HepG2 (cell line): ENCODE data around the gene PIH1D2. TPM values are rescaled to one million over a fixed set of nuclear protein-coding genes. Genes with fewer than 3 reads are reported as not detected.
"Not testable (repeated sequence)": the region's sequence is repeated elsewhere in the genome, so short reads cannot be mapped to it uniquely, and the experiment has no call there.

Experiments used
- ATAC-seq: fragments of 200-7000 bp; cut with Tn5 transposase; 3 replicates; pipeline ENCODE4 v1.9.1; 2020; ENCODE audit warnings: mild to moderate bottlenecking, moderate library complexity
- BruUV-seq: library from RNA; stranded (reverse); fragments of 400-500 nt; replicated peaks from 2 replicates; lab custom pipeline; 2021; lab: Mats Ljungman, UMichigan
- CTCF ChIA-PET: fragments of 300-600 bp; formaldehyde crosslinking; extraction: SDS; loops from one replicate; lab custom pipeline; 2021; ENCODE audit warnings: low total read pairs, inconsistent platforms, low intra/inter-chr PET ratio; lab: Yijun Ruan, JAX
- POLR2A ChIA-PET: fragments of 350-600 bp; sonication (Branson Sonifier 250); formaldehyde crosslinking; loops from one replicate; lab custom pipeline; 2020; ENCODE audit warnings: antibody characterized with exemption, inconsistent platforms; lab: Yijun Ruan, JAX
- DNase-seq: peaks from one replicate; pipeline ENCODE4 v3.0.0-alpha.2; 2015; ENCODE audit warnings: low spot score
- FAIRE-seq: peaks from 3 replicates; lab custom pipeline; 2011; peaks lifted over from hg19 to GRCh38; lab: Jason Lieb, UNC
- H2AFZ ChIP-seq: one replicate; pipeline ENCODE4 v1.6.1; 2011; ENCODE audit warnings: low read length, inconsistent platforms
- H3K27ac ChIP-seq: fragments of 300-600 bp; 3 replicates; pipeline ENCODE4 v1.8.0; 2011; ENCODE audit warnings: mixed run types, mild to moderate bottlenecking, mixed read lengths, low read length, inconsistent platforms; ENCODE audit not compliant: insufficient read depth; ENCODE audit errors: extremely low read length
- H3K27me3 ChIP-seq, 2 experiments: fragments of 200-600 bp in 1 of 2; 2 replicates in 1 of 2; 3 replicates in 1 of 2; pipeline versions ENCODE4 v1.6.0 to v1.8.0; 2011; ENCODE audit warnings: low read length in 2 of 2, mild to moderate bottlenecking in 2 of 2, moderate library complexity in 2 of 2, inconsistent platforms in 1 of 2; ENCODE audit not compliant: insufficient read depth in 2 of 2, control insufficient read depth in 1 of 2
- H3K36me3 ChIP-seq, 2 experiments: fragments of 200-600 bp in 1 of 2; replicated peaks in 1 of 2; 2 replicates in 1 of 2; 3 replicates in 1 of 2; pipeline versions ENCODE4 v1.5.1 to v1.8.0; 2011; ENCODE audit warnings: low read length in 2 of 2, inconsistent platforms in 1 of 2; ENCODE audit not compliant: insufficient read depth in 2 of 2, control insufficient read depth in 1 of 2
- H3K4me1 ChIP-seq: 2 replicates; pipeline ENCODE4 v1.5.1; 2012; ENCODE audit warnings: low read length, inconsistent platforms; ENCODE audit not compliant: insufficient read depth
- H3K4me2 ChIP-seq: 2 replicates; pipeline ENCODE4 v1.6.0; 2011; ENCODE audit warnings: low read depth, low read length, inconsistent platforms
- H3K4me3 ChIP-seq, 3 experiments: fragments of 200-600 bp in 1 of 3; sonication (generic), shearing (Covaris generic) in 1 of 3; replicated peaks in 1 of 3; 2 replicates each; pipeline ENCODE4 v1.5.1; 2011 to 2016; ENCODE audit warnings: low read length in 3 of 3, inconsistent platforms in 2 of 3, low read depth in 2 of 3, mild to moderate bottlenecking in 2 of 3, control low read depth in 1 of 3, mixed read lengths in 1 of 3; ENCODE audit not compliant: insufficient read depth in 1 of 3
- H3K79me2 ChIP-seq: one replicate; pipeline ENCODE4 v1.6.1; 2011; ENCODE audit warnings: low read length, inconsistent platforms; ENCODE audit not compliant: insufficient read depth
- H3K9ac ChIP-seq: 2 replicates; pipeline ENCODE4 v1.6.0; 2011; ENCODE audit warnings: mild to moderate bottlenecking, low read depth, low read length, inconsistent platforms; ENCODE audit not compliant: insufficient read depth
- H3K9me3 ChIP-seq: 2 replicates; pipeline ENCODE4 v1.5.1; 2012; ENCODE audit warnings: mild to moderate bottlenecking, low read length
- H4K20me1 ChIP-seq: 2 replicates; pipeline ENCODE4 v1.6.0; 2011; ENCODE audit warnings: inconsistent platforms, mild to moderate bottlenecking, low read length, moderate library complexity; ENCODE audit not compliant: insufficient read depth
- ARID5B ChIP-seq: IDR thresholded peaks from 2 replicates; pipeline ENCODE4 v1.4.0; 2020; ENCODE audit warnings: mild to moderate bottlenecking, missing genetic modification reagents
- CCAR2 ChIP-seq: fragments of 200-400 bp; formaldehyde crosslinking; optimal IDR thresholded peaks from 2 replicates; pipeline ENCODE3; 2018; ENCODE audit warnings: low read depth, mild to moderate bottlenecking, low read length, moderate library complexity
- E2F1 ChIP-seq: sonication (generic); formaldehyde crosslinking; IDR thresholded peaks from 2 replicates; pipeline ENCODE4 v1.5.0; 2020; ENCODE audit warnings: missing genetic modification reagents
- EZH2 ChIP-seq: conservative IDR thresholded peaks from 2 replicates; pipeline ENCODE4 v1.6.1; 2012; ENCODE audit warnings: mild to moderate bottlenecking, low read depth, low read length, moderate library complexity
- MAZ ChIP-seq, 2 experiments: sonication (generic) in 1 of 2; formaldehyde crosslinking in 1 of 2; IDR thresholded peaks; 2 replicates each; pipeline versions ENCODE4 v1.5.0 to v1.6.1; 2012 to 2020; ENCODE audit warnings: low read depth in 2 of 2, mild to moderate bottlenecking in 2 of 2, borderline replicate concordance in 1 of 2, improper control_type of control experiment in 1 of 2, low read length in 1 of 2, missing genetic modification reagents in 1 of 2, moderate library complexity in 1 of 2
- MIXL1 ChIP-seq: IDR thresholded peaks from 2 replicates; pipeline ENCODE4 v1.6.1; 2016
- SALL1 ChIP-seq: sonication (generic); formaldehyde crosslinking; IDR thresholded peaks from 2 replicates; pipeline ENCODE4 v1.8.0; 2022; ENCODE audit warnings: mild to moderate bottlenecking, missing genetic modification reagents
- SNAPC2 ChIP-seq: sonication (generic); formaldehyde crosslinking; IDR thresholded peaks from 2 replicates; pipeline ENCODE4 v1.8.1; 2022; ENCODE audit warnings: mild to moderate bottlenecking, missing genetic modification reagents
- TGIF2 ChIP-seq: IDR thresholded peaks from 2 replicates; pipeline ENCODE4 v1.6.1; 2016; ENCODE audit warnings: control low read depth, missing compliant biosample characterization
- YEATS4 ChIP-seq: sonication (generic); formaldehyde crosslinking; IDR thresholded peaks from 2 replicates; pipeline ENCODE4 v1.4.0; 2020; ENCODE audit warnings: missing genetic modification reagents, borderline replicate concordance
- ZNF557 ChIP-seq: sonication (generic); formaldehyde crosslinking; IDR thresholded peaks from 2 replicates; pipeline ENCODE4 v1.4.0; 2020; ENCODE audit warnings: missing genetic modification reagents
- WGBS: methylation state at CpG from one replicate; pipeline ENCODE4 v1.1.6; 2017; ENCODE audit warnings: low lambda C conversion rate; 5-methylcytosine and 5-hydroxymethylcytosine counted together
- in situ Hi-C: cut with HindIII; loops from 2 replicates; pipeline ENCODE4 v1.10.0; 2017; ENCODE audit warnings: low pct_unique_long_range_greater_than_20kb; ENCODE audit not compliant: extremely low pct_ligation_motif_present
- intact Hi-C: fragments of 100-400 bp; cut with micrococcal nuclease; formaldehyde crosslinking; loops from one replicate; pipeline ENCODE4 v1.10.0; 2022; ENCODE audit not compliant: unreplicated experiment
- polyA plus RNA-seq, 8 experiments: library from polyadenylated mRNA; depleted of rRNA in 3 of 8; stranded (reverse) in 7 of 8; unstranded in 1 of 8; fragments of >200 nt; fragmentation: Illumina TruSeq in 4 of 8; extraction: Trizol in 4 of 8; gene quantifications; 2 replicates each; pipeline versions ENCODE4 v1.2.1 to v1.2.3, GENCODE V29; 2011 to 2016; ENCODE audit warnings: low read depth in 4 of 8, missing spikeins in 1 of 8, mixed read lengths in 1 of 8; ENCODE audit not compliant: insufficient read depth in 1 of 8
- total RNA-seq, 5 experiments: library from RNA; depleted of rRNA; stranded (reverse); fragments of >200 nt; fragmentation: Illumina TruSeq; extraction: Trizol; gene quantifications; 2 replicates each; pipeline ENCODE4 v1.2.3, GENCODE V29; 2016; ENCODE audit warnings: low read depth in 1 of 5

PIH1D2 gene
- total and polyA plus RNA-seq, 2 of the 13 experiments (the other 11 are each of a cell fraction or from before 2014, with no cell fraction given), result 0.49 to 2.7 TPM

GRCh38 chr11:112096194-112096593, 22.4 kb upstream of the PIH1D2 start:
- ChIA-PET POLR2A (interaction anchor here (1.1 kb wide), 1 partner anchor 10 kb away, joined by 3 read pairs; the partner anchor contains the start of genes SDHD and TIMM8B), CTCF (no interaction called here)
- no TSS peak for BruUV-seq
- no peak overlapping the region for H3K9ac ChIP-seq
- no peak overlapping the region for H3K27ac ChIP-seq
- no peaks in the 10 kb centered on the region for H3K79me2 ChIP-seq
- H3K4me1 ChIP-seq, result no peaks in the 10 kb centered on the region
- H3K36me3 ChIP-seq, result peaks cover 5 to 21% of the 10 kb centered on the region in 2 experiments; a peak in 4 of 5 replicates
- H3K27me3 ChIP-seq, result no peaks in the 10 kb centered on the region
- H4K20me1 ChIP-seq, result no peaks in the 10 kb centered on the region
- no peak overlapping the region for H3K4me2 ChIP-seq
- TF ChIP-seq TGIF2 (CRISPR knock-in tag) (no peak), ZNF557 (CRISPR knock-in tag) (no peak), ARID5B (no peak), SALL1 (CRISPR knock-in tag) (no peak), SNAPC2 (no peak), CCAR2 (no peak), MIXL1 (CRISPR knock-in tag) (no peak), E2F1 (CRISPR knock-in tag) (no peak), MAZ (IDR thresholded peaks at IDR 0.05; ENCODE audit: borderline replicate concordance, low read depth, low read length) (no peak), MAZ (CRISPR knock-in tag; IDR thresholded peaks at IDR 0.05; ENCODE audit: low read depth) (no peak), EZH2 (no peak), YEATS4 (CRISPR knock-in tag) (no peak)
- in situ Hi-C loops (no loop called here), intact Hi-C loops (no loop called here)
- no peak overlapping the region for H2AFZ ChIP-seq
- H3K4me3 ChIP-seq, result no peak overlapping the region
- no peaks in the 10 kb centered on the region for H3K9me3 ChIP-seq
- no peak for ATAC-seq
- DNase-seq, result no peak
- no peak for FAIRE-seq

GRCh38 chr11:112095302-112095701, 21.5 kb upstream of the PIH1D2 start:
- in situ Hi-C loops, H3K27ac ChIP-seq, H3K4me1 ChIP-seq, POLR2A ChIA-PET, H3K4me3 ChIP-seq, H3K79me2 ChIP-seq, H3K4me2 ChIP-seq, H3K9ac ChIP-seq, H3K27me3 ChIP-seq, BruUV-seq, FAIRE-seq, H3K9me3 ChIP-seq, CTCF ChIA-PET, H2AFZ ChIP-seq, intact Hi-C loops, DNase-seq, H4K20me1 ChIP-seq, ATAC-seq: not testable (repeated sequence)
- 95% methylated on average over 2 of the region's 2 CpGs for WGBS
- peaks cover 5 to 28% of the 10 kb centered on the region in 2 experiments; a peak in 4 of 5 replicates for H3K36me3 ChIP-seq
